ENCODE data around the gene TMOD2. TPM values are rescaled to one million over a fixed set of nuclear protein-coding genes. Genes with fewer than 3 reads are reported as not detected.

Gene TMOD2
- total RNA-seq (2021; fragmentation: NEBNext Ultra II Directional; extraction: Animal tissue kit (Norgen Biotek cat#: 25700)), result 4.9 and 6.5 TPM in 2 replicates
- polyA plus RNA-seq (2011; rRNA removed), result 0.58 and 0.80 TPM in 2 replicates
- 1.1 TPM for polyA plus RNA-seq (2011; cell fraction: cytosol; rRNA removed)
- polyA plus RNA-seq (2011; cell fraction: nucleus; rRNA removed), result 1.4 TPM
- polyA plus RNA-seq (2012, experiment 1 of 2), result 1.0 to 2.7 TPM (median 1.6 TPM) in 4 replicates
- 0.07 TPM for polyA plus RNA-seq (2012, experiment 2 of 2)
- polyA plus RNA-seq (2013, experiment 1 of 2), result 2.0 TPM
- polyA plus RNA-seq (2013, experiment 2 of 2), result 1.9 TPM
- polyA minus RNA-seq (2011; rRNA and poly(A)+ RNA removed), result 1.7 and 2.4 TPM in 2 replicates
- 2.6 TPM for polyA minus RNA-seq (2011; cell fraction: cytosol; rRNA and poly(A)+ RNA removed)
- 3.1 TPM for polyA minus RNA-seq (2011; cell fraction: nucleus; rRNA and poly(A)+ RNA removed)
- long read RNA-seq, experiment 1, partial matches to known transcripts, result 0 of 1 reads
- long read RNA-seq, experiment 1, other reads (novel, unspliced or antisense), result 1 of 1 reads
- long read RNA-seq, experiment 2, result 0 reads

- peak in 1 of 2 experiments; percentile 85 for DNase-seq (ENCODE audit: low read depth in 1 of 2, low spot score in 2 of 2)
- peak within 1 kb of the TSS in 1 of 4 experiments; percentile 63; a peak in 1 of 7 replicates for H3K9ac ChIP-seq (replicated peaks in 1 of 4; ENCODE audit: extremely low read depth in 1 of 4, low read depth in 3 of 4, low read length in 3 of 4)
- H4K5ac ChIP-seq (ENCODE audit: insufficient read length, low read depth, low read length), result no peak within 1 kb of the TSS
- no peak within 1 kb of the TSS for H3K27ac ChIP-seq (ENCODE audit: low read depth, low read length)
- no peaks in the 10 kb centered on the region; the same call in 1 of the 2 replicates for H3K79me1 ChIP-seq (ENCODE audit: low read depth, low read length)
- peaks cover 0 to 3% (median 0%) of the 10 kb centered on the region in 4 experiments; a peak in 2 of 7 replicates for H3K4me1 ChIP-seq (replicated peaks in 1 of 4; ENCODE audit: control insufficient read depth in 3 of 4, insufficient read depth in 4 of 4, low read length in 3 of 4)
- H3K56ac ChIP-seq (replicated peaks; ENCODE audit: insufficient read length, low read depth, low read length), result no peak within 1 kb of the TSS
- ChIA-PET POLR2A (ENCODE audit: partially characterized antibody) (interaction anchor here (1.8 kb wide), 1 partner anchor 14 kb away, joined by 7 read pairs; the partner anchor contains the start of gene LYSMD2), CTCF (ENCODE audit: partially characterized antibody) (no interaction called here)
- H2AFZ ChIP-seq (ENCODE audit: low read length), result peak within 1 kb of the TSS; percentile 95
- 13% methylated on average over 32 of the region's 65 CpGs; no CpG with 5 or more reads in 1 of the 2 experiments for WGBS, 2 experiments (ENCODE audit: extremely low coverage in 1 of 2, insufficient coverage in 1 of 2, insufficient read length in 1 of 2, insufficient replicate concordance in 2 of 2, low coverage in 1 of 2, low lambda C conversion rate in 2 of 2, missing lambda C conversion rate in 1 of 2)
- peaks cover 2 to 3% of the 10 kb centered on the region in 2 experiments for H4K20me1 ChIP-seq (replicated peaks in 1 of 2; ENCODE audit: control insufficient read depth in 1 of 2, insufficient read depth in 2 of 2, low read length in 2 of 2)
- FAIRE-seq, result peak; percentile 7
- H2BK12ac ChIP-seq (ENCODE audit: low read depth, low read length), result no peak within 1 kb of the TSS
- peak within 1 kb of the TSS; percentile 56; the same call in 1 of the 2 replicates for H3K18ac ChIP-seq (ENCODE audit: extremely low read depth, low read length)
- peaks cover 7% of the 10 kb centered on the region; the same call in 1 of the 2 replicates for H3K23me2 ChIP-seq (ENCODE audit: low read depth, low read length)
- no peak within 1 kb of the TSS for H2BK20ac ChIP-seq (ENCODE audit: low read length)
- no peak within 1 kb of the TSS for H4K91ac ChIP-seq (replicated peaks; ENCODE audit: insufficient read length, low read length)
- no peaks in the 10 kb centered on the region for H3K9me3 ChIP-seq (ENCODE audit: insufficient read depth in 2 of 2, low read depth in 1 of 2, low read length in 1 of 2)
- peak within 1 kb of the TSS; percentile 54 to 75 (median 62) for H3K4me3 ChIP-seq (ENCODE audit: extremely low read depth in 1 of 4, insufficient read depth in 2 of 4, low read depth in 3 of 4, low read length in 4 of 4)
- H2BK120ac ChIP-seq (replicated peaks; ENCODE audit: low read depth, low read length), result no peak within 1 kb of the TSS
- no peak within 1 kb of the TSS for H3K14ac ChIP-seq (ENCODE audit: insufficient read length)
- peak within 1 kb of the TSS; percentile 76 to 99 for H3K4me2 ChIP-seq (ENCODE audit: insufficient read depth in 1 of 2, low read depth in 2 of 2, low read length in 2 of 2)
- H3K4ac ChIP-seq (replicated peaks; ENCODE audit: insufficient read length, low read depth, low read length), result no peak within 1 kb of the TSS
- H2AK5ac ChIP-seq (ENCODE audit: low read depth, low read length), result no peak within 1 kb of the TSS
- H2BK15ac ChIP-seq (ENCODE audit: low read length), result no peak within 1 kb of the TSS
- H3K79me2 ChIP-seq (ENCODE audit: control insufficient read depth in 1 of 2, insufficient read depth in 2 of 2, low read length in 2 of 2), result no peaks in the 10 kb centered on the region
- no peak within 1 kb of the TSS for H3K23ac ChIP-seq (ENCODE audit: insufficient read length)
- H2BK5ac ChIP-seq (ENCODE audit: low read depth, low read length), result no peak within 1 kb of the TSS
- peaks cover 13 to 36% (median 25%) of the 10 kb centered on the region in 4 experiments for H3K27me3 ChIP-seq (replicated peaks in 1 of 4; ENCODE audit: control insufficient read depth in 3 of 4, extremely low read depth in 1 of 4, insufficient read depth in 3 of 4, low read length in 3 of 4)
- no peak within 1 kb of the TSS for H4K8ac ChIP-seq (ENCODE audit: extremely low read depth, insufficient read depth, low read length)
- no peaks in the 10 kb centered on the region for H3K36me3 ChIP-seq (ENCODE audit: control insufficient read depth in 2 of 4, insufficient read depth in 4 of 4, low read length in 3 of 4)
- TF ChIP-seq ASH2L (IDR thresholded peaks at IDR 0.05; ENCODE audit: low read length) (peak; percentile 48), GABPA (IDR thresholded peaks at IDR 0.05; ENCODE audit: borderline replicate concordance, insufficient read depth, low read length) (no peak), KDM4A (IDR thresholded peaks at IDR 0.05; ENCODE audit: low read depth, low read length, severe bottlenecking) (peak; percentile 84), YY1 (IDR thresholded peaks at IDR 0.05; ENCODE audit: low read depth, low read length) (no peak), ZNF274 (IDR thresholded peaks at IDR 0.05; ENCODE audit: borderline replicate concordance, extremely low read depth, low read length) (no peak), SIN3A (conservative IDR thresholded peaks at IDR 0.05 in 1 of 2, IDR thresholded peaks at IDR 0.05 in 1 of 2; ENCODE audit: low read depth in 1 of 2, low read length in 2 of 2) (no peak; a peak in 1 of 4 replicates), KDM5A (IDR thresholded peaks at IDR 0.05; ENCODE audit: low read length) (no peak), ATF3 (IDR thresholded peaks at IDR 0.05; ENCODE audit: insufficient read depth, low read depth, low read length) (no peak)
Observed at GRCh38 chr15:51750792-51751696, at the start of gene TMOD2. Gene TMOD2, plus strand, starts transcription at chr15:51751597. Its CDS starts 14,845 bp downstream, at chr15:51766442.

Measured in H1 (cell line).